GM21737 (cell line): Measurements from ENCODE around the gene FBXL14.
"Not testable (repeated sequence)": the region's sequence is repeated elsewhere in the genome, so short reads cannot be mapped to it uniquely, and the experiment has no call there.

ENCODE experiments used
- ATAC-seq: cut with Tn5 transposase; IDR thresholded peaks from one replicate; pipeline ENCODE4 v1.9.1; 2021; ENCODE audit warnings: mild to moderate bottlenecking, moderate library complexity; ENCODE audit not compliant: unreplicated experiment

FBXL14 gene

GRCh38 chr12:1620092-1620491 is 25.7 kb upstream of the FBXL14 start:
- no peak for ATAC-seq

GRCh38 chr12:1619587-1619986 is 25.2 kb upstream of the FBXL14 start:
- no peak for ATAC-seq

GRCh38 chr12:1619159-1619558 is 24.8 kb upstream of the FBXL14 start:
- no peak for ATAC-seq

GRCh38 chr12:1618489-1618888 is 24.1 kb upstream of the FBXL14 start:
- ATAC-seq, result no peak

GRCh38 chr12:1616233-1617066 is 22.1 kb upstream of the FBXL14 start:
- no peak for ATAC-seq

GRCh38 chr12:1614360-1614759 is 20.0 kb upstream of the FBXL14 start:
- ATAC-seq, result no peak

GRCh38 chr12:1613860-1614259 is 19.5 kb upstream of the FBXL14 start:
- no peak for ATAC-seq

- ATAC-seq, result no peak
Measured at GRCh38 chr12:1611803-1612572, 17.6 kb upstream of the FBXL14 start.

GRCh38 chr12:1610072-1610643 is 15.8 kb upstream of the FBXL14 start:
- ATAC-seq, result no peak

GRCh38 chr12:1608713-1609119 is 14.3 kb upstream of the FBXL14 start:
- ATAC-seq, result no peak

- no peak for ATAC-seq
Measured at GRCh38 chr12:1607940-1608712, 13.7 kb upstream of the FBXL14 start.

- ATAC-seq, result peak; percentile 61
Measured at GRCh38 chr12:1606021-1606622, 11.7 kb upstream of the FBXL14 start.

- ATAC-seq, result peak; percentile 20
Measured at GRCh38 chr12:1605129-1606020, 11.0 kb upstream of the FBXL14 start.

GRCh38 chr12:1604464-1604863 is 10.1 kb upstream of the FBXL14 start:
- no peak for ATAC-seq

- no peak for ATAC-seq
Measured at GRCh38 chr12:1603269-1603993, 9.1 kb upstream of the FBXL14 start.

- ATAC-seq, result not testable (repeated sequence)
Measured at GRCh38 chr12:1602706-1603105, 8.3 kb upstream of the FBXL14 start.

GRCh38 chr12:1598757-1599156 is 4.4 kb upstream of the FBXL14 start:
- ATAC-seq, result no peak

- ATAC-seq, result no peak
Measured at GRCh38 chr12:1595690-1596347, 1.4 kb upstream of the FBXL14 start.
